ENCODE results near the gene OXTR. TPM values are rescaled to one million over a fixed set of nuclear protein-coding genes. Genes with fewer than 3 reads are reported as not detected.

The OXTR gene
- polyA plus RNA-seq, 1 donor from 2014 or later, result 0.14 TPM

DNA sequence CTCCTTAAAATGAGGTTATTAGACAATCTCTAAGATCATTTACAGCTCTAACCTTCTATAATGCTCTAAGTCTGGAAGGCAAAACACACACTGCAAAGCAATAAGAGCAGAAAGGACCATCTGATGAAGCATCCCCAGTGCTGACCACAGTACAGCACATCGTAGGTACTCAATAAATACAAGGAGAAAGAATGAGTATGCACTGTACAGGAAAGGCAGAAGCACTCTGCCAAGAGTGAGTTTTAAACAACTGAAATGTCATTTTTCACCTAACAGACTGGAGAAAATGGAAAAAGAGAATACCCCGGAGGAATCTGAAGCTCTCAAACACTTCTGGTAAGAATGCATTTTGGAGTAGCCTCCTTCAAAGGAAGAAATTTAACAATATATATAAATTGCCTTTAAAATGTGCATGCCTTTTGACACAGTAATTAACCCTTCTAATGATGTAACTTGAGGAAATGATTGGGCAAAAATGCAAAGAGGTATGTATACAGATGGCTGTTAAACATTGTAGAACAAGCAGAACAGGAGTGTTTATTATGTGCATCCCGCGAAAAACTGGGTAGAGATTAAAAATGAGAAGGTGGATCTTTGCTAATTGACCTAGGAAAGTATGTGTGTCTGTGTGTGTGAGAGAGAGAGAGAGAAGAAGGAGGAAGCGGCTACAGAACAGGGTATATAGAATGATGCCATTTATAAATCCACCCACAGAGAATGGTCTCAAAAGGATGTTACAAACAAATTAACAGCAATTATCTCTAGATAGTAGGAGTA lies 8.0 kb upstream of the OXTR start:
- Mint-ChIP-seq H3K4me1 (peaks cover 0 to 2% (median 0%) of the 10 kb centered on the region in 3 donors), H3K27ac (no peak overlapping the region), H3K27me3 (peaks cover 12% of the 10 kb centered on the region), H3K9me3 (no peaks in the 10 kb centered on the region), H3K4me3 (no peak overlapping the region), H3K36me3 (no peaks in the 10 kb centered on the region)

DNA sequence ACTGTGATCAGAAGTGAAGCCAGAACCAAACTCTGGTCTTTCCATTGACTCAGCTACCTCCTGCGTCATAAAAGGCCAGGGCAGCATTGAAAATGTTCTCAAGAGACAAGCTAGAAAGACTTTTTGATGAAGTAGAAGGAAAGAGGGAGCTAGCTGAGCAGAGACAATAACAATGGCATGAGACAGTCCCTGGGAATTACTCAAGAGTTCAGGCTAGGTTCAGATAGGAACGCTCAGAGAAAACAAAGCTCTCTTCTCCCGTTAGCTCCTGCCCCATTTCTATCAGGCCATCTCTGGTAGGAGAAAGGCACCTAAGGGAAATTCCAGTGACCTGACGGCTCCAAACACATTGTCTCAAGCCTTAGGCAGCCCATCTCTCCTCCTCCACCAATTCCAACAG lies 7.0 kb upstream of the OXTR start:
- Mint-ChIP-seq H3K36me3 (no peaks in the 10 kb centered on the region), H3K27me3 (peaks cover 12% of the 10 kb centered on the region), H3K9me3 (no peaks in the 10 kb centered on the region), H3K4me1 (peaks cover 0 to 2% (median 0%) of the 10 kb centered on the region in 3 donors), H3K4me3 (peak overlapping the region in 1 of 4 donors; percentile 74), H3K27ac (no peak overlapping the region)

DNA sequence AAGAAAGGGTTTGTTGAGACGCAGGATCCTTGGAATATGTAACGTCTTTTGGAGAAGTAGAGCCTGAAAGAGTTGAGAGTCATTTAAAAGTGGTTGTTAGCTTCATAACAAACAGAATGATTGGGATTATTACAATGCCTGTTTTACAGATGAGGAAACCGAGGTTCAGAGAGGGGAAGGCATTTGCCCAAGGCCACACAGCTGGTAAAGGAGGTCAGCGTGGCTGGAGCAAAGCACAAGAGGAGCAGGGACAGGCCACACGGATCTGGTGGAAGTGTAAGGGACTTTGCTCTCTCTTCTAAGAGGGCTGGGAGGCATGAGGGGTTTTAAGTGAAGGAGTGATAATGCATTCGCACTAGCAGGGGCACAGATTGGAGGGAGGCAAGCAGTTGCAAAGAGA lies 6.2 kb upstream of the OXTR start:
- Mint-ChIP-seq H3K4me3 (no peak overlapping the region), H3K27me3 (peaks cover 14% of the 10 kb centered on the region), H3K27ac (no peak overlapping the region), H3K4me1 (peaks cover 0 to 2% (median 0%) of the 10 kb centered on the region in 3 donors), H3K36me3 (no peaks in the 10 kb centered on the region), H3K9me3 (no peaks in the 10 kb centered on the region)

DNA sequence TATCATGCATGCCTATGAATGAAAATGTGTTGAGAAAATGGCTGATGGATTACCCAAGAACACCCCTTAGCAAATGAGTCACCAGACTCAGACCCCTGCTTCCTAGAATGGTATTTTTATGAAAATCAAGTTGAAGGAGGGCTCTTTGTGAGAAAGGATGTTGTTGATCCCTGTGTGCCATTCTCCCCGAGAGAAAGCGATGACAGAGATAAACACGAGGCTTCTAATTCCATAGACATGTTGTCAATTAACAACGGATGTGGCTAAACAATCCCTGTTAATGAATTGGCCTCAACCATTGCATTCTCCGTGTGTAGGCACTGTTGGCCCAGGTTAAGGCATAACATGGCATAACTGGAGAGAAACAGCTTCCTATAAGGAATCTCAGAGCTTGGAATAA lies 5.8 kb upstream of the OXTR start:
- H3K27ac Mint-ChIP-seq, result no peak overlapping the region
- H3K4me3 Mint-ChIP-seq, result no peak overlapping the region
- peaks cover 0 to 3% (median 0%) of the 10 kb centered on the region in 3 donors for H3K4me1 Mint-ChIP-seq
- no peaks in the 10 kb centered on the region for H3K9me3 Mint-ChIP-seq
- no peaks in the 10 kb centered on the region for H3K36me3 Mint-ChIP-seq
- peaks cover 16% of the 10 kb centered on the region for H3K27me3 Mint-ChIP-seq

DNA sequence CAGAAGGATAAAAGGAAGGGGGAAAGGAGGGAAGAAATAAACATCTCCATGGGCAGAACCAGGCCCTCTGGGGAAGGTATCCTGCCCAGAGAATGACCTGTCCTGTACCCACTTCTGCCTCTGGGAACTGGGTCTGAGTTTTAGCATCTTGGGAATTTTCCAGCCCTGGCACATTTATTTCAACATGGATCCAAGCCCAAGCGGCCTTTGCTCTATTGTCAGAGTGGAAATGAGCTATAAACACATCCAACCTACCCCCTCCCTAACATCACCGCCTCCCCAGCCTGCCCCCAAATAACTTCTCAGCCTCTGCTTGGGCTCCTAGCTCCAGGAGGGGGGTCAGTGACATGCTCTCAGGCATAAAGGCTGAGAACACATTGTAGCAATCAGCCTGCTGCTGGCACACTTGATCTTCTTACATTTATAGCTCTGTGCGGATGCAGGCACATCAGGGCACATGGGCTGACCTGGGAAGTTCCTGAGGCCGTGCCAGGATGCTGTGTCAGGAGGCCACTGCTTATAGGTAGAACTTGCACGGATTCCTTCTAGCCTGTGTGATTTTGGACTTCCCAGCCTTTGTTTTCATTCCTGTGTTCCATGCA lies 4.6 kb upstream of the OXTR start:
- H3K4me3 Mint-ChIP-seq, result no peak overlapping the region
- H3K27ac Mint-ChIP-seq, result no peak overlapping the region
- H3K27me3 Mint-ChIP-seq, result peaks cover 25% of the 10 kb centered on the region

DNA sequence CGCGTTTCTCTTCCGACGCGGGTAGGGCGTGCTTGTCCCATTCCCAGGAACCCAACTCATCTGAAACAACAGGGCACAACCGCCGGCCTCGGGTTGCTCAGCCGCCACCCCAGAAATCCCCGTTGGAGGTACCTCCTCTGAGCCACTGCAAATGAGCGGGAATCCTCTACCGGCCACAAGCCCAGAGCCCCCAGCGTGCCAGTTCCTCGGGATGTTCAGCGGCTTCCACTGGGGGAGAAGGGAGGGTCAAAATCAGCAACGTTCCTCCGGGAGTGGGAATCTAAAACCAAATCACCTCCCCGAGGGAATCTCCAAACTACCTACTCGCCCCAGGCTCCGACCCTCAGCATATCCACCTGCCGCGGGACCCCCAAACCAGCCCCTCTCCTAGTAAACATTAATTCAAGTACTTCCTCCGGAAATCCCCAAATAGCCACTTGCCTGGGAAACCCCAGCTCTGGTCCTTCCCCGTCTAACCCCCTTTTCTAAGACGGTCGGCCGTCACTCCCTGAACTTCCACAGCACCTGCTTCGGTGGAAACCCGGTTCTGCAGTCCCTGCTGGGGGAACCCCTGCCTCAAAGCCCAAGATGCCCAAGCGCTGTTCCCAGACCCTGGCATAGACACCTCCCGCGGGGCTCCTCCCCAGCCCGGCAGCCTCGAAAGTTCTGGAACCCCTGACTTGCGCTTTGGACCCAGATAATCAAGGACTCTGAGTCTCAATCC lies 887 bp downstream of the OXTR start:
- no peaks in the 10 kb centered on the region for H3K9me3 Mint-ChIP-seq
- H3K27ac Mint-ChIP-seq, result no peak overlapping the region
- peaks cover 2 to 12% (median 6%) of the 10 kb centered on the region in 3 donors for H3K4me1 Mint-ChIP-seq
- peaks cover 21% of the 10 kb centered on the region for H3K27me3 Mint-ChIP-seq
- H3K36me3 Mint-ChIP-seq, result no peaks in the 10 kb centered on the region
- H3K4me3 Mint-ChIP-seq, result peak overlapping the region in 3 of 4 donors; percentile 63 to 89 (median 87)

More for the DNA sequence above, 4.6 kb upstream of the OXTR start:
- Mint-ChIP-seq H3K9me3 (no peaks in the 10 kb centered on the region), H3K36me3 (no peaks in the 10 kb centered on the region), H3K4me1 (peaks cover 4 to 6% (median 4%) of the 10 kb centered on the region in 3 donors)

DNA sequence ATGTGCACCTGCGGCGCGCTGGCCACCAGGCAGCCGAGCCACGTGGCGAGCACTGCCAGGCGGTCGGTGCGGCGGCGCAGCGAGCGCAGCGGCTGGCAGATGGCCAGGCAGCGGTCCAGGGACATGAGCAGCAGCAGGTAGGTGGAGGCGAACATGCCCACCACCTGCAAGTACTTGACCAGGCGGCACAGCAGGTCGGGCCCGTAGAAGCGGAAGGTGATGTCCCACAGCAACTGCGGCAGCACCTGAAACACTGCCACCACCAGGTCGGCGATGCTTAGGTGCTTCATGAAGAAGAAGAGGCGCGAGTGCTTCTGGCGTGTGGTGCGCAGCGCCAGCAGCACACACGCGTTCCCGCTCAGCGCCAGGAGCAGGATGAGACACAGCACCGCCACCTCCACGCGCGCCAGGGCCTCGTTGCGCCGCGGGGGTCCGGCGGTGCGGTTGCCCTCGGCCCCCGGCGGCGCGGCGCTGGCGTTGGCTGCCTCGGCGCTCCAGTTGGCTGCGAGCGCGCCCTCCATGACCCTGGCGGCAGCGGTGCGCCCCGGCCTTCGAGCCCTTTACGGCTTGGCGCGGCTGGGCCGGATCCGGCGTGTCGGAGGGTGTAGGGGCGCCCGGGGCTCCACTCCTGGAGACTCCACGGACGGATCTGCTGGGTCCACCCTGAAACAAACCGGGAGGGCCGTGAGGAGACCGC lies 1.6 kb downstream of the OXTR start:
- Mint-ChIP-seq H3K9me3 (no peaks in the 10 kb centered on the region), H3K4me3 (peak overlapping the region in 3 of 4 donors; percentile 63 to 89 (median 63))

DNA sequence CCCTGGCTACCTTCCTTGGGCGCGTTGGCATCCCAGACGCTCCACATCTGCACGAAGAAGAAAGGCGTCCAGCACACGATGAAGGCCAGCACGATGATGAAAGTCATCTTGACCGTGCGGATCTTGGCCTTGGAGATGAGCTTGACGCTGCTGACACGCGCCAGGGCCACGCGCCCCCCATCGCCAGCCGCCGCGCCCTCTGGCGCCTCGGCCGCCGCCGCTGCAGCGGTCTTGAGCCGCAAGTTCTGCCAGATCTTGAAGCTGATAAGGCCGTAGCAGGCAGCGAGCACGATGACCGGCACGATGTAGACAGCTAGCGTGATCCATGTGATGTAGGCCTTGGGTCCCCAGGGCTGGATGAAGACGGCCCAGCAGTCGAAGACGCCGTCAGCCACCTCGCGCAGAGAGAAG lies 2.2 kb downstream of the OXTR start:
- H3K4me3 Mint-ChIP-seq, result peak overlapping the region in 1 of 4 donors; percentile 30
- H3K4me1 Mint-ChIP-seq, result peaks cover 2 to 12% (median 6%) of the 10 kb centered on the region in 3 donors
- peaks cover 21% of the 10 kb centered on the region for H3K27me3 Mint-ChIP-seq
- no peaks in the 10 kb centered on the region for H3K9me3 Mint-ChIP-seq
- no peaks in the 10 kb centered on the region for H3K36me3 Mint-ChIP-seq
- H3K27ac Mint-ChIP-seq, result no peak overlapping the region

More for the DNA sequence above, 1.6 kb downstream of the OXTR start:
- H3K27ac Mint-ChIP-seq, result no peak overlapping the region
- H3K4me1 Mint-ChIP-seq, result peaks cover 2 to 12% (median 6%) of the 10 kb centered on the region in 3 donors
- no peaks in the 10 kb centered on the region for H3K36me3 Mint-ChIP-seq
- H3K27me3 Mint-ChIP-seq, result peaks cover 21% of the 10 kb centered on the region

DNA sequence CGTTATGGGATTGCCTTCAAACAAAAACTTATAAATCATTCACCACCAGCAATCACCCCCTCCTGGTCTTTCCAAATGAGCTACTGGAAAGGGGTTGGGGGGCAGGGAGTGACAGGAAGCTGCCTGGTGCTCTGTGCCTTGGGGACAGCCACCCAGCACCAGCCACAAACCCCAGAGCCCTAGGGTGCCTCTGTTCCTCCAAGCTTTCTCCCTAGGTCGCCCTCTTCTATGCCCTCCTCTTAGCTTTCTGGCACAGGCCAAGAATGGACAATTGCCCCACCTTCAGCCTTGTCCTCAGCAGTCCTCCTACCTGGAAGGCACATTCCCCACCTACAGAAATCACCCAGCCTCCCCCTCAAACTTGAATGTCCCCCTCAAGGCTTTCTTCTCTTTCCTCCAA lies 3.3 kb downstream of the OXTR start:
- Mint-ChIP-seq H3K4me1 (peaks cover 2 to 12% (median 6%) of the 10 kb centered on the region in 3 donors), H3K27ac (peak overlapping the region in 1 of 3 donors; percentile 11), H3K27me3 (peaks cover 21% of the 10 kb centered on the region), H3K4me3 (peak overlapping the region in 1 of 4 donors; percentile 28), H3K9me3 (no peaks in the 10 kb centered on the region), H3K36me3 (no peaks in the 10 kb centered on the region)

DNA sequence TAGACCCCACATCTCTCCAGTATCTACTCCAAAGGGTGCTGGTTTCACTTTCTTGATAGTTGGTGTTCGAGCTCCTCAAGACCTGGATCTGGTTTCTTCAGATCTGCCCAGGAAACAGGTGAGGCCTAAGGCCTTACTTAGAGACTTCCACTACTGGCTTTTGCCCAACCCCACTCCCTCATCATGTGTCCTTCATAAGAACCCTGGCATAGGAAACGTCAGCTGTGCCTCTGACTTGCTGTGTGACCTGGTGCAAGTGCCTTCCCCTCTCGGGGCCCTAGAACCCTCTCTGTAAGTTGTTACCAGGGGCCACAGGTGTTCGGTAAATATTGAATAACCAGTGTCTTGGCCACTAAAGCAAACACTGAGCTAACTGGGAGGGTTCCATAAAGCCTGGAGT lies 3.9 kb downstream of the OXTR start:
- Mint-ChIP-seq H3K9me3 (no peaks in the 10 kb centered on the region), H3K36me3 (no peaks in the 10 kb centered on the region), H3K4me3 (no peak overlapping the region), H3K4me1 (peaks cover 2 to 12% (median 6%) of the 10 kb centered on the region in 3 donors), H3K27me3 (peaks cover 20% of the 10 kb centered on the region), H3K27ac (no peak overlapping the region)

DNA sequence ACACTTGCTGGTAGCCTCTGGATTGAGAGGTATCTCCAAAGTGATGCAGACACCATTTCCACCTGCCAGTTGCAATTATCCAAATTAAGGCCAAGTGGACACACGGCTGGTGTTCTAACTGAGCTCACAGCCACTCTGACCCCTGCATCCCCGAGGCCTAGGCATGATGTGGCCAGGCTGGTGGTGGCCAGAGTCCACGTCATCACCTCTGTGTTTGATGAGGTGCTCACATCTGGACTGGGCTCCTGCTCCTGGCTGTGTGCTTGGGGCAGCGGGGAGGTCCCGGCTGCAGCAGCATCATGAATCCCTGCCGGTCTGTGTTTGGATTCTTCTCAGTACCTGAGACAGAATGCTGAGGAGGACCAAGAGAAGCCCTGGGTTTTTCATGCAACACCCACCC lies 4.9 kb downstream of the OXTR start:
- Mint-ChIP-seq H3K27me3 (peaks cover 12% of the 10 kb centered on the region), H3K36me3 (no peaks in the 10 kb centered on the region), H3K4me3 (no peak overlapping the region), H3K4me1 (peaks cover 0 to 10% (median 3%) of the 10 kb centered on the region in 3 donors), H3K9me3 (no peaks in the 10 kb centered on the region), H3K27ac (no peak overlapping the region)

DNA sequence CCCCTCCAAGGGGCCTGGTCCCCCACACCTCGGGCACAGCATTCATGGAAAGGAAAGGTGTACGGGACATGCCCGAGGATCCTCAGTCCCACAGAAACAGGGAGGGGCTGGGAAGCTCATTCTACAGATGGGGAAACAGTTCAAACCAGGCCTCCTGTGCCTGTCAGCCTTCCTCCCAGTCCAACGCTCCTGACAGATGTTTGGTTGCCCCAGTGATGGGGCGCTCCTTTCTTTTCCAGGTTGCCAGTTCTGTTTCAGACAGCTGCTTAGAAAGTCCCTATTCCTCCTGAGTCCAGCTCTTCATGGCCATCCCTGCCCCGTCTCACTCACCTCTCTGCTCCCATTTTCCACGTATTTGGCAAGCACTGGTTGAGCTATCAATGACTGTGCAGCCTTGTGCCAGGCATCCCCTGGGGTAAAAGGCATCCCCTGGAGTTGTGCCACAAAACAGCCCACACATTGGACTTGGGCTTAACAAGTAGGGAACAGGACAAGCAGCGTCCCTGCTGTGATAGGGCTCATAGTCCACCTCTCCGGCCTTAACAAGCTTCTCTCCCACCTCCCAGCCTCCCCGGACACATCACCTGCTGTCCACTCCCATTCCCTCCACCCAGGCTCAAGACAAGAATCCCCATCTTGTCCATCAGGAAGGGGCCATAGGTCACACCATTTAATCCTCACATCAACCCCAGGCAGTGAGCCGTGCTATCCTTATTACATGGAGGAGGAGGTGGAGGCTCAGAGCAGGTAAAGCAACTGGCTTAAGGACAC lies 6.6 kb downstream of the OXTR start:
- Mint-ChIP-seq H3K4me3 (no peak overlapping the region), H3K4me1 (no peaks in the 10 kb centered on the region), H3K9me3 (no peaks in the 10 kb centered on the region)

DNA sequence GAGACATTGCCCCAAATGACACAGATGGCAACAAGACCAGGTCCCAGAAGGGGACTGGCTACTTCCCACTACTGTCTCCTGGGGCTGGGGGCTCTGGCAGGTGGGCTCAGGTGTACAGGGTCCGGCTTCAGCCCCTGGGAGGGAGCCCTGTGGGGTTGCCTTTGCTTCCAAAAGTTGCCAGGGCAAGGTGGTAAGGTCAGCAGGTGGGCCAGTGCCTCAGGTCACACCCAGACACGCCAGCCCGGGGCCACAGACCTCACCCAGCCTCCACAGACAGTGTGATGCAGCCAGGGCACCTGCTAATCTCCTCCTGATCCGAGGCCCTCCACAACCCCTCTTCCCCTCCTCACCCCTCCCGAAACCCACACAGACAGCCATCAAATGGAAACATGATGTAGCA lies 7.5 kb downstream of the OXTR start:
- peaks cover 2% of the 10 kb centered on the region for H3K27me3 Mint-ChIP-seq
- H3K27ac Mint-ChIP-seq, result no peak overlapping the region
- H3K4me3 Mint-ChIP-seq, result no peak overlapping the region
- H3K9me3 Mint-ChIP-seq, result no peaks in the 10 kb centered on the region
- no peaks in the 10 kb centered on the region for H3K36me3 Mint-ChIP-seq
- no peaks in the 10 kb centered on the region for H3K4me1 Mint-ChIP-seq

More for the DNA sequence above, 6.6 kb downstream of the OXTR start:
- Mint-ChIP-seq H3K27me3 (peaks cover under 1% of the 10 kb centered on the region), H3K27ac (peak overlapping the region in 1 of 3 donors; percentile 43), H3K36me3 (no peaks in the 10 kb centered on the region)

DNA sequence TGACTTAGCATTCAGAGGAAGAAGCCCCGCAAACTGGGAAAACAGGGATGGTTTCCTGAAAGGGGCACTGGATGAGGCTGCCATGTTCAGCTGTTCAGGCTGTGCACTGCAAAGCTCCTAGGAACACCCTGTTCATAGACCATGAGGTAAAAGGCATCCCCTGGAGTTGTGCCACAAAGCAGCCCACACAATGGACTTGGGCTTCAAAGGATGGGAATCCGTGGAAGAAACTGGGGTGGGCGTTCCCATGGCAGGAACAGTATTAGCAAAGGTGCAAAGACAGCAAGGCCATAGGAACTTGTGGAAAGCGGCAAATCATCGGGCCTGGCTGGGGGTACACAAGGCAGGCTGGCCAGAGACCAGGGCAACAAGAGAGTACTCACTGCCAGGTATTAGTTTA lies 8.9 kb downstream of the OXTR start:
- Mint-ChIP-seq H3K36me3 (no peaks in the 10 kb centered on the region), H3K9me3 (no peaks in the 10 kb centered on the region), H3K4me3 (no peak overlapping the region), H3K4me1 (no peaks in the 10 kb centered on the region), H3K27me3 (peaks cover 2% of the 10 kb centered on the region), H3K27ac (peak overlapping the region in 1 of 3 donors; percentile 83)
